Amniotic stem cell (primary cell): ENCODE results near the gene ARID3B.
"Not testable (repeated sequence)": the region's sequence is repeated elsewhere in the genome, so short reads cannot be mapped to it uniquely, and the experiment has no call there.

Experiments
- DNase-seq: peaks from one replicate; lab custom pipeline; 2025; lab: John Stamatoyannopoulos, UW

ARID3B gene

GRCh38 chr15:74568594-74568993 lies 27.6 kb downstream of the ARID3B start:
- no peak for DNase-seq

- no peak for DNase-seq
These were observed 28.7 kb downstream of the ARID3B start for GRCh38 chr15:74569731-74570070.

DNA sequence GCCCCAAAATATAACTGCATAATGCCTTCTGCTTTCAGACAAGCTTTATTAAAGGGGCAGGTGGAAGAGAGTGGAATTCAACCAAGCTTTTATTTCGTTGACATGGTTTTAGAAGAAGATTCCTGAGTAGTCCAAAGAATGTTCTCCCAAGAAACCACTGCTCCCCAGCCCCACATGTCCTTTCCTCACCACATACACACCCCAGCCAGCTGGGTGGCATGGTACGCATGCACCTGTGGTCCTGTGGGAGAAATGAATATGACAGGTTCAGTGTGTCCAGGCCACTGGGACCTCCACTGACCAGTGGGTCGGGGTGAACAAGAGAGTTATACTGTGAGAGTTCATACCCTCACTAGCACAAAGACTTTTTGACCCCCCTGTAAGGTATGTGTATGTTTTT lies 30.2 kb downstream of the ARID3B start:
- DNase-seq: no peak

GRCh38 chr15:74573987-74574386 lies 33.0 kb downstream of the ARID3B start:
- DNase-seq: no peak

- DNase-seq: no peak
These were observed 37.5 kb downstream of the ARID3B start for GRCh38 chr15:74578496-74578994.

GRCh38 chr15:74579001-74579400 lies 38.0 kb downstream of the ARID3B start:
- DNase-seq: no peak

DNA sequence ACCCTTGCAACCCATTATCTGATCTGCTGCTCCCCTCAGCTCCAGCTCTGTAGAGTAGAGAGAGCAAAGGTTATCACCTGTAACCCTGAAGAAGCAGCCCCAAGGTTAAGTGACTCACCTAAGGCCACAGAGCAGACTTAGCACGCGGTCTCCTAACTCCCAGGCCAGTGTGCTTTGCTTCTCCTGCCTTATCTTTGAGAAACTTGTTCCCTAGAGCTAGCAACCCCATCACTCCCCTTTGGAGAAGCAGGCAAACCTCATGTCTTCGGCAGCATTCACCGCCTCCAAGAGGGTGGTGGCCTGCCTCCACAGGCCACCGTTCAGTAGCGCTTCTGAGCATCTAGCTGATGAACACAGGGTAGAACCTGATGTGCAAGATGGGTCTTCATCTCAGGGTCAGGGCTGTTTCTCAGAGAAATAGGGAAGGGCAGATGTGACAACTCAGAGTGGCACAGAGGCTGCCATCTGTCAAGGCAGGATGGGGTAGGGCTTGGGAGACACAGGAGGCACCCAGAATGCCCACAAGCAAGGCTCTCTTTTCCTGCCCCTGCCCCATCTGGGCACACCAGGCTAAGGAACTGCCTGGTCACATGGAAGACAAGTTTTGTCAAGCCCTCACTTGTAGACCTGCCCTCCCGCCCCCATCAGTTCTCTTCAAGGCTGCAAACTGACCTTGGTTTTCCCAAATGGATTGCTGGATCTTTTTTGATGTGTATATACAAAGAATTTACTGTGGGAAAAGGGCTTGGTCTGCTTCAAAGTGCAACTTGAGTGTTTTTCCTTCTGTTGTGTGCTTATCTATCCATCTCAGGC lies 39.7 kb downstream of the ARID3B start:
- no peak for DNase-seq

- DNase-seq: no peak
These were observed 43.2 kb downstream of the ARID3B start for GRCh38 chr15:74584204-74584603.

- no peak for DNase-seq
These were observed 43.8 kb downstream of the ARID3B start for GRCh38 chr15:74584779-74585178.

GRCh38 chr15:74585191-74585590 lies 44.2 kb downstream of the ARID3B start:
- DNase-seq: no peak

- no peak for DNase-seq
These were observed 44.8 kb downstream of the ARID3B start for GRCh38 chr15:74585857-74586256.

GRCh38 chr15:74589826-74590225 lies 48.8 kb downstream of the ARID3B start:
- DNase-seq: no peak

DNA sequence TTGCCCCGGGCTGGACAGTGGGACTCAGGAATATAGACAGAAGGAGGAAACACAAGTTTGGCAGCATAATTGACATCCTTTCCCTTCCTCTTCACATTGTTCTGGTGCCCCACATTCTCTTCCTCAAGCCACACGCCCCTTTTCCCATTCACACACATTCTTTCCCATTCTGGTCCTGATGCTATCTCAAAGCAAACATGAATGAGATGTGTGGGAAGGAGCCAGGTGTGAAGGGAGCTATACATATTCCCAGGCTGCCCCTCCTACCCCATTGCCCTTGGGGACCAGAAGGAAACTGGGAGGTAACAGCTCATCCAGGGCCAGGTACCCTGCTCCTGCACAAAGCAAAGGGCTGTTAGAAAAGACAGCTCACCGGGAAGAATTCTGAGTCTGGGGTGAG lies 51.2 kb downstream of the ARID3B start:
- DNase-seq: no peak

GRCh38 chr15:74593122-74593521 lies 52.1 kb downstream of the ARID3B start:
- DNase-seq: no peak

GRCh38 chr15:74594455-74594854 lies 53.4 kb downstream of the ARID3B start:
- DNase-seq: no peak

GRCh38 chr15:74595271-74595670 lies 54.3 kb downstream of the ARID3B start:
- no peak for DNase-seq

GRCh38 chr15:74596736-74597135 lies 55.7 kb downstream of the ARID3B start:
- not testable (repeated sequence) for DNase-seq

DNA sequence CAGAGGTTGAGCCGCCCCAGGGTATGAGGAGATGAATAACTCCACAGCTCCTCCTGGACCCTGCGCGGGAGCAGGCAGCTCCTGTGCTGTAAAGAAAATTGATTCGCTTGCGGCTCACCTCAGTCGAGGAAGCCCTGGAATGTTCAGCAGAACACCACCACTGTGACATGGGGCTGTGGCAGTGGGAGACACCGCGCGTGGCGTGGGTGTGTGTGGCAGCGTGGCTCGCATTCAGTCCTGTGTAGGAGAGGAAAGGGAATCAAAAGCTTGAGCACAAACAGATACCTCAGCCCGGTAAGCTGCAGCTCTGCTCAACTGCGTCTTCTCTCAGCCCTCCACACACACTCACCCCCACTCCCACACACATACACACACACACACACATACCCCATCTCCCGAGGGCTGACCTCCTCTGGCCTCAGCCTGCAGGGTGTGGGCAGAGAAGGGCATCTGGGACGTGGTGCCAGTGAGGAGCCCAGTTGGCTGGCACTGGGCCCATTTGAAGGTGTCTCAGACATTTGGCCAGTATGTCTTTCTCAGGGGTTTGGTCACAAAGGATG lies 56.2 kb downstream of the ARID3B start:
- DNase-seq: not testable (repeated sequence)

DNA sequence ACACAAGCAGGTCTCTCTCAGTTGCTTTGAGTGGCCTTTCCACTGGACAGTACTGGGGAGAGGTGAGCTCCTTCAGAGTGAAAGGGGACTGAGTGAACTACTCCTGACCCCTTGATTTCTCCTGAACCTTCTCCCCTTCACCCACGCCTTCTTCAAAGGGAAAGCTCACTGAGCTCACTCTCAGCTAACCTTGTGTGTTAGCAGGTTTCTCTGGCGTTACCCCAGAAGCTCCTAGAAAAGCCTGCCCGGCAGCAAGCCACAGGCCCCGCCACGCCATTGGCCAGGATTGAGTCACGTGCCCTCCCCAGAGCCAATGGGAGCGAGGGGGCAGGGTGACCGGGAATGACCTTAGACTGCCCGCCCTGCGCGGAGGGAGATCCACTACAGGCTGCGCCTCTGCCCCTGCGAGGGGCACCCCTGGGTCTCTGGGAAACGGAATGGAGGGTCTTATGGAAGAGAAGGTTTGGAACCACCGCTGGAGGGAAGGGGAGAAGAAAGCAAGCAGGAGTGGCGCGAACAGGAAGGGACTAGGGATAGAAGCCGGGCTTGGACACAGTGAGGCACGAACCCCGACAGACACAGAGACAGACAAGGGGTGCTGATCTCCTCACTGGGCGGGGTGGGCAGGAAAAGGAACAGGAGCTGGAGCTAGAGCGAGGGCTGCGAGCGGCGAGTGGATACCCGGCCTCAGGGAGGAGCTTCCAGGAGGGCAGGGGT lies 57.3 kb downstream of the ARID3B start:
- peak; percentile 55 for DNase-seq

- DNase-seq: no peak
These were observed 58.1 kb downstream of the ARID3B start for GRCh38 chr15:74599156-74599555.

GRCh38 chr15:74603026-74603788 lies 62.2 kb downstream of the ARID3B start:
- no peak for DNase-seq
